ENCODE results near the gene PLXNA4.

- TF ChIP-seq CTCF (conservative IDR thresholded peaks at IDR 0.05; ENCODE audit: low read depth, low read length) (no peak), EZH2 (IDR thresholded peaks at IDR 0.05; ENCODE audit: borderline replicate concordance, low read depth, low read length, poor library complexity, severe bottlenecking) (no peak)
These were observed 93.4 kb downstream of the PLXNA4 start for GRCh38 chr7:132482866-132483265.

Measured in A673 (cell line).